Stimulated activated CD4-positive, alpha-beta T cell treated with anti-CD3 and anti-CD28 coated beads, Interleukin-2, amount 100 ng/mL, for 48 hours (primary cell): ENCODE measurements around the gene TXN2.
"Not testable (repeated sequence)": the region's sequence is repeated elsewhere in the genome, so short reads cannot be mapped to it uniquely, and the experiment has no call there.

Source experiments
- DNase-seq, 2 donors: peaks; one replicate each; pipeline ENCODE4 v3.0.0-alpha.2; 2020

The TXN2 gene

DNA sequence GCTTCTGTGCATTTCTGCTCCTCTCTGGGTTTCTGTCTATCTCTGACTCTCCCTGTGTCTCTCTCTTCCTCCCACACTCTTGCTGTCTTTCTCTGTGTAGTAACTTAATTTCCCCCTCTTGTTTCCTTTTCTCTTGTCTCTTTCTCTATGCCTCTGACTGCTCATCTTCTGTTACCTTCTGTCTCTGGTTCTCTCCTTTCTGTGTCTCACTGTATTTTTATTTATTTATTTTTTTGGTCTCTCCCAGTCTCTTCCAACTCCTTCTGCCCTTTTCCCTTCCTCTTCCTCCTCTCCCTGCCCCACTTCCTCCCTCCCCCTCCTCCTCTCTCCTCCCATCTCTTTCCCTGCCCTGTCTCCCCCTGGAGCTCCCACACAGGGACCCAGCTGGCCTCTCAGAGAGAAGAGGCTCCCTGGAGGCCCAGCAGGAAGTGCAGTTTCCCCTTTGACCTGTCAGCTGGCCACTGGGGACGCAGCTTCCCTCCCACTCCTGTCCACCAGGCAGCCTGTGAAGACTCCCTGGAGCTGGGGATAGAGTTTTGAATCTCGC lies 55.4 kb downstream of the TXN2 start:
- no peak for DNase-seq

DNA sequence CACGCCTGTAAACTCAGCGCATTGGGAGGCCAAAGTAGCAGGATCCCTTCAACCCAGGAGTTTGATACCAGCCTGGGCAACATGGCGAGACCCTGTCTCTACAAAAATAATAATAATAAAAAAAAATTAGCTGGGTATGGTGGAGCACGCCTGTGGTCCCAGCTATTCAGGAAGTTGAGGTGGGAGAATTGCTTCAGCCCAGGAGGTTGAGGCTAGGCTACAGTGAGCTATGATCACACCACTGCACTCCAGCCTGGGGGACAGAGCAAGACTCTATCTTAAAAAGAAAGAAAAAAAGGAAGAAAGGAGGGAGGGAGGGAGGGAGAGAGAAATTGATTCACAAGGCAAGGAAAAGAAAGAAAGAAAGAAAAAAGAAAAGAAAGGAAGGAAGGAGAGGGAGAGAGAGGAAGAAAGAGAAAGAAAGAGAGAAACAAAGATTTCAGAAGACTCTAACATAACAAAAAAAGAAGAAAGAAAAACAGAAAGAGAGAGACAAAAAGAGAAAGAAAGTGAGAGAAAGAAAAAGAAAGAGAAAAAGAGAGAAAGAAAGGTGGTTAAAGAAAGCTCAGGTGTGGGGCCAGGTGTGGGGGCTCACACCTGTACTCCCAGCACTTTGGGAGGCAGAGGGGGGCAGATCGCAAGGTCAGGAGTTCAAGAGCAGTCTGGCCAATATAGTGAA lies 56.4 kb downstream of the TXN2 start:
- no peak for DNase-seq

DNA sequence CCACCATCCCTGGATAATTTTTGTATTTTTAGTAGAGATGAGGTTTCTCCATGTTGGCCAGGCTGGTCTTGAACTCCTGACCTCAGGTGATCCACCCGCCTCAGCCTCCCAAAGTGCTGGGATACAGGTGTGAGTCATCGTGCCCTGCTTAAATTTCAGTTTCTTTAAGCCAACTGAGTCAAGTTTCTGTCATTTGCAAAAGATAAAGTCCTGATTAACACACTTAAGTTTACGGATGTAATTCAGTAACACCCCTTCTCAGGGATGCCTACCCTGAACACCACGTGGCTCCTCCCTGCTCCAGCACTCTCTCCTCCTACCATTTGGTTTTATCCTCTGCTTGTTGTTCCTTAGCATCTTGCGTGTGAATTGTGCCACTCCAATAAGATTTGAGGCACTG lies 57.0 kb downstream of the TXN2 start:
- DNase-seq = not testable (repeated sequence)

- DNase-seq = no peak
These were observed 57.7 kb downstream of the TXN2 start for GRCh38 chr22:36423461-36424404.

DNA sequence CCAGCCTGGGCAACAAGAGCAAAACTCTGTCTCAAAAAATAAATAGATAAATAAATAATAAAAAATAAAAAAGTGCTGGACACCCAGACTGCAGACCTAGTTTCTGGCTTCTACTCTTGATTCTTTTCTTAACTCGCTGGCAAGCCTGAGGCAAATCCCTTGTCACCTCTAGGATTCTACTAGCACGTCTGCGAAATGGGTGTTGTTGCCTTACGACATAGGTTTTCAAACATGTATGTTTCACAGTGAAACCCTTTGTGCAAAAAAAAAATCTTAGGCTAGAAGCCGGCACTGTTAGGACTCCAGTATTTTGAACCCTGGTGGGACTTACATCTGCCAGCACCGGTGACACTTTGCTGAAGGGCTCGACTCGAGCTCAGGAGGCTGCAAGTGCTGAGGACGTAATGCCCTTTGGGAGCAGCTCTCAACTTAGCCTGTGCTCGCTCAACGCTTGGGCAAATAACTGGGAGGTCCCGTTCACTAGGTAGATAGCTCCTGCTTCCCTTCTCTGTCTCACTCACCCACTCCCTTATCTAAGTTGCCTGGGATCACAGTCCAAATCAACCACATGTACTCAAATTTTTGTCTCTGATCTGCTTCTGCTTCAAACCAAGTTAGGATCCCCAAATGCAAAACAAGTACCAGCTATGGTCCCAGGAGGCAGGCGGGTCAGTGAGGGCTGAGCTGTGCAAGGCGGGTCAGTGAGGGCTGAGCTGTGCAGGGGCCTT lies 59.0 kb downstream of the TXN2 start:
- no peak for DNase-seq

DNA sequence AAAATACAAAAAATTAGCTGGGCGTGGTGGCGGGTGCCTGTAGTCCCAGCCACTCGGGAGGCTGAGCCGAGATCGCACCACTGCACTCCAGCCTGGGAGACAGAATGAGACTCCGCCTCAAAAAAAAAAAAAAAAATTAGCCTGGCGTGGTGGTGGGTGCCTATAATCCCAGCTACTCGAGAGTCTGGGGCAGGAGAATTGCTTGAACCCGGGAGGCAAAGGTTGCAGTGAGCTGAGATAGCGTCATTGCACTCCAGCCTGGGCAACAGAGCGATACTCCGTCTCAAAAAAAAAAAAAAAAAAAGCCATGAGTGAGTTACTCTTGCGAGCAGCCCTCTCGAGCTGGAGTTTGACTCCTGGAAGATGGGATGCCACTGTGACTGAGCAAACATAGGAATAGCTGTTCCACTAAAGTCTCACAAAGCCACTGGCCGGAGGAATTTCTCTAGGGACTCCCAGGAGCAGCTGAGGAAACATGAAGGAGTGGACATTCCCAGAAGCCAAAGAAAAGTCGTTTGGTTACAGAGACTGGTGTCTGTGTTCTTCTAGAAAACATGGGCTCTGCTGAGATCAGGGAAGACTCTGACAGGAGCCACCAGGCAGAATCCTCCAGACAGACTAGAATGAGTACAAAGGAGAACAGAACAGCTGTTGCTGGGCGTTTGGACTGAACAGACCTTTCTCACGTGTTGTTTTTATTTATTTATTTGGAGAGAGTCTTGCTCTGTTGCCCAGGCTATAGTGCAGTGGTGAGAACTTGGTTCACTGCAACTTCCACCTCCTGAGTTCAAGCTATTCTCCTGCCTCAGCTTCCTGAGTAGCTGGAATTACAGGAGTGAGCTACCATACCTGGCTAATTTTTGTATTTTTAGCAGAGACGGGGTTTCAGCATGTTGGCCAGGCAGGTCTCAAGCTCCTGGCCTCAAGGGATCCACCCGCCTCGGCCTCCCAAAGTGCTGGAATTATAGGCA lies 61.2 kb downstream of the TXN2 start:
- no peak for DNase-seq

DNA sequence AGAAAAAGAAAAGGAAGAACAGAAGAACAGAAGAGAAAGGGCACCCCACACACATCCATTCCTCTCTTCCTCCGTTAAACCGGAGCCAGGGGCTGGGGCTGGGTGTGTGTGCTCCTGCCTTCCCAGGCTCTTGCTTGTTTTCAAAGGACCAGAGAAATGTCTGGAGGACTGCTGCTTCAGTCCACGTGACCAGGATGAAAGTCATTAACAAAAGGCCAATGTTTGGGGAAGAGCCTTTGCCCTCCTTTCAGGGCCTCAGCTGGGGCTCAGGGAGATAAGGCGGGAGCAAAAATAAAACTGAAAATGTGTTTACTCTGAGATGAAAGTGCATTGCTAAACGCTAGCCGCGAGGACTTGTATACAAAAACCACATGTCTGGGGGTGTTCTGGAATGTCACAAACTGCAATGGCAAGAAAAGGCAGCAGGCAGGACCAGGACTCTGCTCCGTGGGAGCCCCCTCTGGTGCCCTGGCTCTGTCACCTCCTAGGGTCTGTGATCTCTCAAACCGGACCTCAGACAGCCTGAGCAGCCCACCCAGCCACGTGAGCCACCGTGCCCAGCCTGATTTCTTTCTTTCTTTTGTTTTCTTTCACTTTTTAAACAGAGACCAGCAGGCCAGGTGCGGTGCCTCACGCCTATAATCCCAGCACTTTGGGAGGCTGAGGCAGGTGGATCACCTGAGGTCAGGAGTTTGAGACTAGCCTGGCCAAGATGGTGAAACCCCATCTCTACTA lies 62.1 kb downstream of the TXN2 start:
- DNase-seq = no peak

DNA sequence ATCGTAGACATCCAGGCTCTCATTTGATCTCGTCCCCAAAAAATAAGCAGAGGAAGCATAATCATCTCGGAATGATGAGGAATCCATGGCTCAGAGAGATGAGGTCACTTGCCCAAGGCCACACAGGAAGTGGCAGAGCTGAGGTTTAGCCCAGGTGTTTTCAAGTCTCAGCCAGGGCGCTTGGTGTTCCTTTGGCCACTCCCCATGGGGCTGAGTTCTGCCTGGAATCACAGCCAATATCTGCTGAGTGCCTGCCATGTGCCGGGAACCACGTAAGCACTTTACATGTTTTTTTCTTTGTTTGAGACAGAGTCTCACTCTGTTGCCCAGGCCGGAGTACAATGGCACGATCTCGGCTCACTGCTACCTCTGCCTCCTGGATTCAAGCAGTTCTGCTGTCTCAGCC lies 64.2 kb downstream of the TXN2 start:
- DNase-seq = no peak
